NCI-H1694 (cell line): ENCODE measurements around the gene RAB3D.
"Not testable (repeated sequence)": the region's sequence is repeated elsewhere in the genome, so short reads cannot be mapped to it uniquely, and the experiment has no call there.

Experiments
- DNase-seq: peaks from one replicate; lab custom pipeline; 2025; lab: John Stamatoyannopoulos, UW

The RAB3D gene

GRCh38 chr19:11338121-11338520 lies 1.3 kb downstream of the RAB3D start:
- no peak for DNase-seq

- no peak for DNase-seq
Measured at GRCh38 chr19:11337080-11337479, 2.4 kb downstream of the RAB3D start.

- no peak for DNase-seq
Measured at GRCh38 chr19:11335449-11336146, 3.9 kb downstream of the RAB3D start.

- DNase-seq = not testable (repeated sequence)
Measured at GRCh38 chr19:11333838-11334237, 5.6 kb downstream of the RAB3D start.

- no peak for DNase-seq
Measured at GRCh38 chr19:11332822-11333221, 6.6 kb downstream of the RAB3D start.

- DNase-seq = no peak
Measured at GRCh38 chr19:11331502-11331901, 8.0 kb downstream of the RAB3D start.

- no peak for DNase-seq
Measured at GRCh38 chr19:11330127-11330526, 9.3 kb downstream of the RAB3D start.

- DNase-seq = no peak
Measured at GRCh38 chr19:11325544-11325943, 13.9 kb downstream of the RAB3D start.

GRCh38 chr19:11324748-11325389 lies 14.6 kb downstream of the RAB3D start:
- no peak for DNase-seq

- peak; percentile 57 for DNase-seq
Measured at GRCh38 chr19:11324079-11324661, 15.3 kb downstream of the RAB3D start.

- DNase-seq = no peak
Measured at GRCh38 chr19:11323601-11324078, 15.8 kb downstream of the RAB3D start.

- no peak for DNase-seq
Measured at GRCh38 chr19:11322269-11323024, 17.0 kb downstream of the RAB3D start.

- no peak for DNase-seq
Measured at GRCh38 chr19:11321191-11322126, 18.0 kb downstream of the RAB3D start.

GRCh38 chr19:11320278-11320995 lies 19.0 kb downstream of the RAB3D start:
- DNase-seq = not testable (repeated sequence)

- no peak for DNase-seq
Measured at GRCh38 chr19:11306337-11306736, 33.1 kb downstream of the RAB3D start.

- no peak for DNase-seq
Measured at GRCh38 chr19:11304936-11305335, 34.5 kb downstream of the RAB3D start.

- no peak for DNase-seq
Measured at GRCh38 chr19:11300811-11301120, 38.7 kb downstream of the RAB3D start.

GRCh38 chr19:11299946-11300810 lies 39.3 kb downstream of the RAB3D start:
- DNase-seq = no peak

- DNase-seq = no peak
Measured at GRCh38 chr19:11296264-11296663, 43.2 kb downstream of the RAB3D start.
